ENCODE measurements around the gene FAM163B. TPM values are rescaled to one million over a fixed set of nuclear protein-coding genes. Genes with fewer than 3 reads are reported as not detected.

FAM163B gene
- total RNA-seq, 1 donor from 2014 or later, result not detected

- intact Hi-C loops (cut with DNase I), result no loop called here
- Histone ChIP-seq H3K27ac (no peak overlapping the region), H3K36me3 (no peaks in the 10 kb centered on the region), H3K9me3 (no peaks in the 10 kb centered on the region), H3K27me3 (no peaks in the 10 kb centered on the region), H3K4me1 (peaks cover 3 to 9% of the 10 kb centered on the region in 2 donors), H3K4me3 (no peak overlapping the region)
- TF ChIP-seq CTCF (IDR thresholded peaks at IDR 0.05), result no peak
- no peak for DNase-seq (ENCODE audit: low spot score in 2 of 2)
These were observed 31.5 kb downstream of the FAM163B start for GRCh38 chr9:133577737-133578112.

GRCh38 chr9:133576875-133577736 lies 32.1 kb downstream of the FAM163B start:
- DNase-seq (ENCODE audit: low spot score in 2 of 2), result no peak
- H3K4me3 ChIP-seq, result no peak overlapping the region
- H3K27me3 ChIP-seq, result no peaks in the 10 kb centered on the region
- peaks cover 9 to 14% of the 10 kb centered on the region in 2 donors for H3K4me1 ChIP-seq
- intact Hi-C loops (cut with DNase I), result no loop called here
- no peak overlapping the region for H3K27ac ChIP-seq
- no peak for TF ChIP-seq CTCF (IDR thresholded peaks at IDR 0.05)
- no peaks in the 10 kb centered on the region for H3K9me3 ChIP-seq
- H3K36me3 ChIP-seq, result no peaks in the 10 kb centered on the region

- no peak for TF ChIP-seq CTCF (IDR thresholded peaks at IDR 0.05)
- no peaks in the 10 kb centered on the region for H3K9me3 ChIP-seq
- no peaks in the 10 kb centered on the region for H3K27me3 ChIP-seq
- H3K4me1 ChIP-seq, result peaks cover 9 to 18% of the 10 kb centered on the region in 2 donors
- H3K27ac ChIP-seq, result no peak overlapping the region
- intact Hi-C loops (cut with DNase I), result no loop called here
- DNase-seq (ENCODE audit: low spot score in 2 of 2), result no peak
- H3K4me3 ChIP-seq, result no peak overlapping the region
- no peaks in the 10 kb centered on the region for H3K36me3 ChIP-seq
These were observed 32.9 kb downstream of the FAM163B start for GRCh38 chr9:133576031-133576874.

GRCh38 chr9:133575186-133576030 lies 33.8 kb downstream of the FAM163B start:
- TF ChIP-seq CTCF (IDR thresholded peaks at IDR 0.05), result no peak
- H3K27me3 ChIP-seq, result no peaks in the 10 kb centered on the region
- intact Hi-C loops (cut with DNase I), result no loop called here

GRCh38 chr9:133574771-133575170 lies 34.4 kb downstream of the FAM163B start:
- DNase-seq (ENCODE audit: low spot score in 2 of 2), result no peak
- no peaks in the 10 kb centered on the region for H3K36me3 ChIP-seq
- intact Hi-C loops (cut with DNase I), result no loop called here
- no peak overlapping the region for H3K4me3 ChIP-seq
- no peak for TF ChIP-seq CTCF (IDR thresholded peaks at IDR 0.05)
- peaks cover 9 to 18% of the 10 kb centered on the region in 2 donors for H3K4me1 ChIP-seq
- H3K27ac ChIP-seq, result no peak overlapping the region
- H3K9me3 ChIP-seq, result no peaks in the 10 kb centered on the region
- no peaks in the 10 kb centered on the region for H3K27me3 ChIP-seq

More at GRCh38 chr9:133575186-133576030, 33.8 kb downstream of the FAM163B start:
- Histone ChIP-seq H3K4me3 (no peak overlapping the region), H3K4me1 (peaks cover 9 to 18% of the 10 kb centered on the region in 2 donors), H3K27ac (no peak overlapping the region), H3K36me3 (no peaks in the 10 kb centered on the region), H3K9me3 (no peaks in the 10 kb centered on the region)
- DNase-seq (ENCODE audit: low spot score in 2 of 2), result no peak
